Activated CD4-positive, alpha-beta T cell treated with anti-CD3 and anti-CD28 coated beads for 4 hours (primary cell): ENCODE measurements around the gene ZNF839.
"Not testable (repeated sequence)": the region's sequence is repeated elsewhere in the genome, so short reads cannot be mapped to it uniquely, and the experiment has no call there.

Source experiments
- DNase-seq, 2 donors: peaks; one replicate each; pipeline ENCODE4 v3.0.0-alpha.2; 2020

The ZNF839 gene

DNA sequence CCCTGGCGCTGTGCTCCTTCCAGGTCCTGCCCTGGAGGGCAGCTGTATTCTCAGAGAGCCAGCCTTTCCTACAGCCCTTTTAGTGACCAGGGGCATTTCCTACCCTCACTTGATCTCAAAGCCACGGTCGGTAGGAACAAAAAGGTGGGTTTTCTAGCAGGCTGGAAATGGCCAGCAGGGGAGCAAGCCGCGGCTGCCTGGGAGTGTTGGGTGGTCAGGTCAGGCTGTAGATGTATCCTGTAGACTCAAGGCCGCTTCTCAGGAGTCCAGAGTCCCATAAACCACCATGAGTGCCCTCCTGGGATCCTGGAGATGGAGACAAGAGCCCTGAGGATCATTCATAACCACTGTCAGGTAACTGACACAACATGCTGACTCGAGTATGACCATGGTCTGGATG is 24.5 kb downstream of the ZNF839 start:
- no peak for DNase-seq

DNA sequence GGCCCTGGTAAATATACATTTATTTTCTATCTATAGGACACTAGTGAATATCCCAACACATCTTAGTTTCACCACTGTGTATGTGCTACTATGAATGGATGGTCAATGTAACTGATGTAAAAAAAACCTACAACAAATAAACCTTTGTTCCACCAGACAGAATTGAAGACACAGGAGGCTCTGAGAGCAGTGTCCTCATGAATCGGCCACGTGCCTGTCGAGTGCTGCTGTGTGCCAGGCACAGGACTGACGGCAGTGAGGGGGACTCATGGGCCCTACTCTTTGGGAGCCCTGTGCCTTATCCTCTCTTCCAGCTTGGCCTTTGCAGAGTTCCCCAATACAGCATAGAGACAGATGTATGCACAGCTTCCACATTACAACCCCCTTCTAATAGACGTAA is 24.9 kb downstream of the ZNF839 start:
- DNase-seq, result no peak

DNA sequence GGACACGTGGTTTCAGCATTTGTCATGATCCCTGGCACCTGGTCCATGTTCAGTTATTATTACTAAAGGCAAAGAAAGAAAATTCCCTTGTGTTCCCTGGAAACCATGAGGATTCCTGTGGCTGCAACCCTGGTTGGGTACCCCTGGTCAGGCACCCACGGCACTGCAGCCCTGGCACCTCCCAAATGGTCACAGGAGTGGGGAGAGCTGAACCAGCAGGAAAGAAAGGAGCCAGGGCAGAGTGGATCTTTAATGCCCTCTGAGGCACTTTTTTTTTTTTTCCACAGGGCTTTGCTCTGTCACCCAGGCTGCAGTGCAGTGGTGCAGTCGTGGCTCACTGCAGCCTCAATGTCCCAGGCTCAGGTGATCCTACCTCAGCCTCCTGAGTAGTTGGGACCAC is 25.7 kb downstream of the ZNF839 start:
- DNase-seq, result no peak

DNA sequence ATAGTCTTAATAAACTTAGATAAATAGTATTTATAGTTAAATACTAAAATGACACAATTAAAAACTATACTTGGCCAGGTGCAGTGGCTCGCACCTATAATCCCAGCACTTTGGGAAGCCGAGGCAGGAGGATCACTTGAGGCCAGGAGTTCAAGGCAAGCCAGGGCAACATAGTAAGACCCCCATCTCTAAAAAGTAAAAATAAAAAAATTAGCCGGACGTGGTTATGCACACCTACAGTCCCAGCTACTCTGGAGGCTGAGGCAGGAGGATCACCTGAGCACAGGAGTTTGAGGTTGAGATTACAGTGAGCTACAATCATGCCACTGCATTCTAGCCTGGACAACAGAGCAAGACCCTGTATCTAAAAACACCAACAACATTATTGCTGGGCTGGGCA is 27.1 kb downstream of the ZNF839 start:
- no peak for DNase-seq

DNA sequence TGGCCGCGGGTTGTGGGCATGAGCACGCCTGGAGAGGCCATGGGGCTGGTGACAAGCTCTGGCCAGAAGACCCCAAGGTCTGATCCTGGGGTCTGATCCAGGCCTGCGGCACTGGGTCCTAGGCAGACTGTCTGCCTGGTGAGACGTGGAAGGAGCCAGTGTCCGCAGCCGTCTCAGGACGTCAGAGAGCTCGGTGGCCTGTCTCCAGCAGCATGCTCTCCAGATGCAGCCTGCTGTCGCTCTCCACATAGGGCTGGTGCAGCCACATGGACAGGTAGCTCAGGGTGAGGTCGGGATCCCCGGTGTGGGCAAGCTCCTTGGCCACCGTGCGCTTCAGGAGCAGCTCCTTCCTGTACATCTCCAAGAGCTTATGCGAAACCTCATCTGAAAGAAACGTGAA is 28.8 kb downstream of the ZNF839 start:
- no peak for DNase-seq

DNA sequence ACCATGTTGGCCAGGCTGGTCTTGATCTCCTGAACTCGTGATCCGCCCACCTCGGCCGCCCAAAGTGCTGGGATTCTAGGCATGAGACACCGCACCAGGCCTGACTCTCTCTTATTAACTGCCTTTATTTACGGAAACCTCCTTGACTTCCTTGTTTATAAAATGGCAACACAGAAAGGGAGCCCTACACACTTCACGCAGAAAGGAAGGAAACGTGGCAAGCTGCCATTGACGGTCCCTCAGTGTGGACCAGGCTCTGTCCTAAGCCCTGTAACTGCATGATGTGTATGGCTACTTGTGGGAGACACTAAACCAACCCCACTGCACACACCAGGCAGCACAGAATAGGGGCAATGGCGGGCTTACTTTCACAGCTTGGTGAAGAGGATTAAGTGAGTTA is 31.5 kb downstream of the ZNF839 start:
- no peak for DNase-seq

DNA sequence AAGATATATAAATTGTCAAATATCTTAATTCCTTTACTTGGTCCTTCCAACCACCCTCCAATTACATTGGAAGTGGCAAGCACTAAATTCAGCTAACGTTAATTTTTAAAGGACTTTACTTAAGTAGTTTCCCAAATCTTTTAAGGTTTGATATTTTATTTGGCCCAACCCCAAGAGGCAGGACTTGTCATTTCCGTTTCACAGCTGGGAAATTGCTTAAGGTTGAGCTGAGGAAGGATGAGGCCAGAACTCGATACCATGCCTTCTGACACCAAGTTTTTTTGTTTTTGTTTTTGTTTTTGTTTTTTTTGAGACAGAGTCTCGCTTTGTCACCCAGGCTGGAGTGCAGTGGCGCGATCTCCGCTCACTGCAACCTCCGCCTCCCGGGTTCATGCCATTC is 32.0 kb downstream of the ZNF839 start:
- DNase-seq, result not testable (repeated sequence)

DNA sequence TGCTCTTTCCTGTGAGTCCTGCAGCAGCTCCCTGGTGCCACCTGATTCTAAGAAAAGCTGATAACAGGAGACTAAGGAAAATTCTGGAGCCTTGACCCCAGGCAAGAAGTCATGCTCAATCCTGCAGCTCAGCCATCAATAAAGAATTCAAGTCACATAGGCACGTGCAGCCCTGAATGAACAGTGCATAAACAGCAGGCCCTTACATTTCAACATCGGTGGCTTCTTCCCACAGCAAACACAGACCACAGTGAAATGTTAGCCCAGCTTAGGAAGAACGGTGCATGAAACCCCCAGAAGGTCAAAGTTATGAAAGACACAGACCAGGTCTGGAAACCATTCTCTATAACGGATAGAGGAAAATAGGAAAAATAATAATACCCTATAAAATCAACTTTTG is 32.7 kb downstream of the ZNF839 start:
- DNase-seq, result no peak

DNA sequence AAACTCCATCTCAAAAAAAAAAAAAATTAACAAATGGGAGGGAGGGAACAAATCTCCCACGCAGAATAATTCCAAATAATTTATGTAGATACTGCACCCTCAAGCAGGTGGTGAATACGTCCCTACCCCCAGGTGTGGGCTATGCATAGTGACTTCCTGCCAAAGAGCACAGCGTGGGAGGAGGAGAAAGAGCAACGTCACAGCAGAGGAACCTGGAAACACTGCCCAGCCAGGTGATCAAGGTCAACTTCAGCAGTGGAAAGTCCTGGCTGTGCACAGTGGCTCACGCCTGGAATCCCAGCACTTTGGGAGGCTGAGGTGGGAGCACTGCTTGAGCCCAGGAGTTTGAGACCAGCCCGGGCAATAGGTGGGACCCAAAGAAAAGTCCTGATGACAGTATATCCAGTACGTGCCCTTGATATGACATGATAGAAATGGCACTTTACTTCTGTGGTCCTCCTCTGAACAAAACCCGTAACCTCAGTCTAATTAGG is 33.6 kb downstream of the ZNF839 start:
- no peak for DNase-seq

DNA sequence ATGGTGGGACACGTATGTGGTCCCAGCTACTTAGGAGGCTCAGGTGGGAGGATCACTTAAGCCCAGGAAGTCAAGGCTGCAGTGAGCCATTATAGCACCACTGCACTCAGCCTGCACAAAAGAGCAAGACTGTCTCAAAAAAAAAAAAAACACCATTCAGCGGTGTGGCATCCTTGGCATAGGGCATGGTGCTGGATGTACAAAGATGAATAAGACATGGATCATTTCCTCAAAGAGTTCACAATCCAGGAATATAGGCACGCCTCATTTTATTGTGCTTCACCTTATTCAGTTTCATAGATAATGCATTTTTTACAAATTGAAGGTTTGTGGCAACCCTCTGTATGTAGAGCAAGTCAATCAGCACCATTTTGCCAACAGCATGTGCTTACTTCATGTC is 36.7 kb downstream of the ZNF839 start:
- DNase-seq, result no peak

DNA sequence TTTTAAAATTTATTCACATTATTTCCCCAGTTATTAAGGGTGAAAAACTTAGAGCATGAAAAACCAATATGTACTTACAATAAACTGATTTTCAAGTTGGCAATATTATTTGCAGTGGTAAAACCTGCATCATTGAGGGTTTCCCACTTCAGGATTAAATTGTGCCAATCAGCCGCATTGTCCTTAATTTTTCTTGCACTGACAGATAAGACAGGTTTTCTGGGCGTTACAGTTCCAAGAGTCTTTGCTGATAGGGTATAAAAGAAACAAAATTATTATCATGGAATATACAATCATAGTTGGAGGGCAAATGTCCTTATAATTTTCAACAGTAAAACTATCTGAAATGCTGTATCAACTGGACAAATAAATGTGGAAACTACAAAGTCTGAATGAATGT is 39.8 kb downstream of the ZNF839 start:
- DNase-seq, result no peak

DNA sequence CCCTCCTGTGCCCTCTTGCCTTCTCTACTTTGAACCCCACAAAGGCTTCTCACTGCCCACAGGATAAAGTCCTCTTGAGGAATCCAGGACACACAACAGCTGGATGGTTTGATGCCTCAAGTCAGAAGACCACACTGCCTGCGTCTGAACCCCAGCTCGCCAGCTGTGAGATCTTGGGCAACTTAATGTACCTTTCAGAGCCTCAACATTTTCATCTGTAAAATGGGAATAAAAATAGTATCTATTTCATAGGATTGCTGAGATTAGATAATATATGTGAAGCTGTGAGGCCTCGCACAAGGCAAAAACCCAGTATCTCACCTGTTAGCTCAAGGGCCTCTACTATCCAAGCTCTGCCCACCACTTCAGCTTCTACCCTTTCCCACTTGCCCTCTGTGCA is 40.8 kb downstream of the ZNF839 start:
- DNase-seq, result no peak

DNA sequence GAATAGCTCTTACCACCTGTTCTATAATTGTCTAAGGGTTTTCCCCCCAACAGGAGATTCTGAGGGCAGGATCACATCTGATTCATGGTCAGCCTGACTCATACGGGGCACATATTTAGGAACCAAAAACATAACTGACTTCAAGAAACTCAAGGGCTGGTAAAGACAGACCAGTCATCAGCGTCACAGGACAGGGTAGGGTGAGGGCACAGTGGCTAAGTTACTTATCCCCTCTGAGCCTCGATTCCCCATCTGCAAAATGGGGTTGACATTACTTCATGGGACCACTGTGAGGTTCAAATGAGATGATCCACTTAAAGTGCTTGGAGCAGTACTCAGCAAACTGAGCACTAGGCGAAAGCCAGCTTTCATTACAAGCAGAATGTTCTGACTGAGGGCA is 42.5 kb downstream of the ZNF839 start:
- peak; percentile 34 to 35 for DNase-seq

DNA sequence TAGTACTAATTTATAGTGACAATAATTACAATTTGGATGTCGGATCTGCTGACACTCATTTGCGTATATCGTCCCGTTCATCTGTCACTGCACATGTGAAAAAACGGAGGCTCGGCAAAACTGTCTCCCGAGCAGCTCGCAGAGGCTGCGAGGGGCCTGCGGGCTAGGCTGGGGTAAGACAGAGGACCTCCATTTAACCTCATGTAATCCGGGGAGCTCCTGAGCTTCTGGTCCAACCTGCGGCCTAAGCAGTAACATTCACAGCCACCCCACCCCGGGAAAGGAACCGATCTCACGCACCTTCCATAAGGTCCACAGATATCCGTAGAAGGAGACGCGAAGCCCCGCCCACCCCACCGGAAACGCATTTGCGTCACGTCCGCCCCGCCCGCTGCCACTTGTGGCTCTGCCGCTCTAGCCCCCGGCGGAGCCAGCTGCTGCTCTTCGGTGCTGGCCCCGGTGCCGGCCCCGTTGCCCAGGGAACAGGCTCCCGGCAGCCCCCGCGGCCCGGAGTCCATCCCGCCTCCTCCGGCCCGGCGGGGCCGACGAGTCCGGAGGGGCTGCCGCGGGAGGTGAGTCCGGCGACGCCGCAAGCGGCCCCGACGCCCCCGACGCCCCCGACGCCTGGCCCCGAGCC is 43.1 kb downstream of the ZNF839 start, which contains the start of the genes CINP and TECPR2:
CINP (minus strand) TSS at position 346 of the 637 bp plus-strand sequence; CDS start at position 307, 39 bp downstream.
TECPR2 (plus strand) TSS at position 397 of the 637 bp plus-strand sequence. CDS start 13,781 bp downstream, outside the sequence.
- DNase-seq, result peak; percentile 95 to 97

DNA sequence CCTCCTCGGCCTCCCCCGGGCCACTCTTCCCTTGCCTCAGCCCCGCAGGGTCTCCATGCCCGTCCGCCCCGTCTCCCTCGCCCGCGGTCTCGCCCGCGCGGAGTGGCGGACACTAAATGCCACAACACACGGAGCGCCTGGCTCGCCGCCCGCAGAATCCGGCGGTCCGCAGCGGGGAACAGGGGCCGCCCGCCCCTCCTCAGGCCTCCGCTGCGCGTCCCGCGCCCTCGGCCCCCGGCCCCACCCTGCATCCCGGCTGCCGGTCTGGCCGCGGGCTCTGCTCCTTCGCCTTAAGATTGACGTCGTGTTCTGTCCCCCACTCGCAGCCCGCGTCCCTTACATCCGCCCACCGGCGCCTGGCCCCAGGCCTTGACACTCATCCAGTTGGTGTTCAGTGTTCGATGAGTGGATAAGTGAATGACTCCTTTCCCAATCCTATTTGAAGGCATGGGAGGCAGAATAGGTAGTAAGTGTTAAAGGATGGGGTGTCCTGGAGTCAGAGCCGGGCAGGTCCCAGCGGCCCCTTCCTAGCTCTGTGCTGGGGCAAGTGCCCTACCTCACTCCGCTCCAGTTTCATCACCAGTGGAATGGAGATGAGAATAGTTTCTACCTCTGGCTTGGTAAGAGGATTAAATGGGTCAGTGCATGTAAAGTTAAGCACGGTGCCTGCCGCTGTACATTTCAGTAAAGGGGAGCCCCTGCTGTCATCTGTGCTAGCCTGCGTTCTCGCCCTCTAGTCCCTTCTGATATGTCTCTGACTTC is 43.8 kb downstream of the ZNF839 start:
- DNase-seq, result peak; percentile 11 to 19

DNA sequence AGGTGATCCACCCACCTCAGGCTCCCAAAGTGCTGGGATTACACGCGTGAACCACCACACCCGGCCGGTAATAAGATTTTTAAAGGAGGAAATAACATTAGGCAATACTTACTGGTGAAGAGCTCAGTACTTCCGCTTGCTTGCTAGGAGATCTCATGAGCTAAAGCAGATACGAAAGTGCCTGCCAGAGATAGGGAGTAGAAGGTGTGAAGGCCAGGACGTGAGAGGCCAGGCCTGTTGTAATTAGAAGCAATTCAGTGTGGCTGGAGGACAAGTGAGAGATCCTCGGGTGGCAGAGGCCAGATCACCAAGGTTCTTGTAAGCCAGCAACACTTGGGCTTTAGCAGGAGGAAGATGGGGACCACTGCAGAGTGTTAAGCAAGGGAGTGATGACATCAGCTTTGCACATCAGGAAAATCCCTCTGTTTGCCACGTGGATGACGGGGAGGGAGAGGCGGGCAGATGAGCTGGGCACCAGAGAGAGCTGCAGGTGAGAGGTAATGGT is 50.8 kb downstream of the ZNF839 start:
- DNase-seq, result no peak

DNA sequence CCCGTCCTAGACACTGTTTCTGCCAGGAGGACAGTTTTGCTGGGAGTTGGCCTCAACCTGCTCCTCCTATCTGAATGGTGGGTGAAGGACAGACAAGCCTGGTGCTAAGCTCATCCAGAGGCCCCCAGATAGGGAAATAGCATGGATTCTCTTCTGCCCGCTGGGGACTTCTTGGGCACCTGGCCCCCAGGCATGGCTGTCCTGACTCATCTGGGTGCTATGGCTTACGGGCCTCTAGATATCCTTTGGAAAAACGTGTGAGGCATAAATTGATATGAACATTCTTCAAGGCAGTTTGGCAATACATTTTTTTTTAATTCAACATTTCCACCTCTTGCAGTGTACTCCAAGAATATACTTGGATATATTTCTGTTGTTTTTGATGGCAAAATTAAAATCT is 51.8 kb downstream of the ZNF839 start:
- no peak for DNase-seq

DNA sequence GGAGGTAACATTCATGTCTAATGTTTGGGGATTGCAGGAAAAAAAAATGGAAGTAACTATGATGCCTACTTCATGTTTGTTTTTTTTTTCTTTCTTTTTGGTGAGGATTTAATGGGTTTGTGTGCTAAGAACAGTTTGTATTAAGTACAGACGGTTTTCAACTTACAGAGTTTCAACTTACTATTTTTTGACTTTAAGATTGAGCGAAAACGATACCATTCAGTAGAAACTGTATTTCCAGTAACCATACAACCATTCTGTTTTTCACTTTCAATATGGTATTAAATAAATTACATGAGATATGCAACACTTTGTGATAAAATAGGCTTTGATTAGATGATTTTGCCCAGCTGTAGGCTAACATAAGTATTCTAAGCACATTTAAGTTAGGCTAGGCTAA is 53.6 kb downstream of the ZNF839 start:
- DNase-seq, result no peak

DNA sequence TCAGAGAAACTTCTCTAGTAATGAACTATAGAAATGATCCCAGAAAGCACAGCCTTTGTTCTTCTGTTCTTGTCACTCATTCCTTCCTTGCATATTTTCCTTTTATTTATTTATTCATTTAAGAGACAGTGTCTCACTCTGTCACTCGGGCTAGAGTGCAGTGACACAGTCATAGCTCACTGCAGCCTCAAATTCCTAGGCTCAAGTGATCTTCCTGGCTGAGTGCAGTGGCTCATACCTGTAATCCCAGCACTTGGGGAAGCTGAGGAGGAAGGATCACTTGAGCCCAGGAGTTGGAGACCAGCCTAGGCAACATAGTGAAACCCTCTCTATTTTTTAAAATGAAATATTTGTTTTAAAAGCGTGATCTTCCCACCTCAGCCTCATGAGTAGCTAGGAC is 54.7 kb downstream of the ZNF839 start:
- DNase-seq, result no peak

DNA sequence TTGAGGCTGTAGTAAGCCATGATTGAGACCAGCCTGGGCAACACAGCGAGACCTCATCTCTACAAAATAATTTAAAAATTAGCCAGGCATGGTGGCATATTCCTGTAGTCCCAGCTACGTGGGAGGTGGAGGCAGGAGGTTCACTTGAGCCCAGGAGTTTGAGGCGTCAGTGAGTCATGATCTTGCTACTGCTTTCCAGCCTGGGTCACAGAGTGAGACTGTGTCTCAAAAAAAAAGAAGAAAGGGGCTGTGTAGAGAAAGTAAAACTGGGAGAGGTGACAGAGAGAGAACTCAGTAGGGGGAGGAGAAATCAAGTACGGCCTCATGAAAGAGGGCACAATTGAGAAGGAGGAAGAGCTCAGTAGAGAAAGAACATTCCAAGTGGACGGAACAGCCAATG is 55.6 kb downstream of the ZNF839 start:
- DNase-seq, result no peak

DNA sequence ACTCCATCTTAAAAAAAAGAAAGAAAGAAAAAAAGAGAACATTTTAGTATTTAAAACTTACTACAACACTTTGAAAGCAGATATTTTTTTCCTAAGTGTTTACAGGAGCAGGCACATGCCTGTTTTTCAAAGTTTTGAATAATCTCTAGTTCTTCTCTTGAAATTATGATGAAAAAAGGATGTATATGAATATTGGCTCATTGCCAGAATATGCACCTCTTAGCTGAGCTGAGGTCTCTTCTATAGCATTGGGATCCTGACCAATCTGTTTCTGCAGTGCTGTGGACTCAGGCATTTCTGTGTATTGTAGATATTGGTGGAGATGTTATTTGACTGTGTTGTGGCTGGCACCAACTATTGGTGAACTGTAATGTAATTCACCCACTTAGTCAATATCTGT is 58.1 kb downstream of the ZNF839 start:
- no peak for DNase-seq

DNA sequence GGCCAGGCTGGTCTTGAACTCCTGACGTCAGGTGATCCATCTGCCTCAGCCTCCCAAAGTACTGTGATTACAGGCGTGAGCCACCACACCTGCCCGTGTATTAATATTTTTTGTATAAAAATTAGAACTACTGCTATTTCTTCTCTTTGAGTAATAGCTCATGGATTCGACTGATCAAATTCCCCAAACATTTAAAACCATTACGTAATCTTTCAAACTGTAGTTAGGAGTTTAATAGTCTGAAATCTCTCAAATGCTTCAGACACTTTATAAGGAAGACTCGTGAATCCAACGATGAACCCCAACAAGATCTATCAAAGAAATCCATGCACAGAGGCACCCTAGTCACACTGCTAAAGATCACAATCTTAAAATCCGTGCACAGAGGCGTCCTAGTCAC is 59.3 kb downstream of the ZNF839 start:
- DNase-seq, result no peak

DNA sequence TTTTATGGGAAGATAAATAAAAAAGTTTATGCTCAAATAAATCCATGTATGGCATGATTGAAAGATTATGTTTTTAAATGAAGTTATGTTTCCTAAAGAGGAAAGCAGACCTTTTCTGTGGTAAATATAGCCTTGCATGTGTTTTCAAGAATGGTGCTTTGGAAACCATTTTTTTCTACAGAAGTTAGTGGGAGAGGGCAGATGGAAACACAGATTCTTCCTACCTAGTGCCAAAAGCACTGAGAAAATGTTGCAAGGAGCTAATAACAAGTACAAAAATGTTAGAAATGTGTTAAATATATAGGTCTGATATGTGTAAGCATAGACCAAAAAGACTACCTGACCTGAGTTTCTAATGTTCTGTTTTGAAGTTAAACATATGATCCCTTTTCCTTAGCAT is 67.5 kb downstream of the ZNF839 start:
- no peak for DNase-seq

DNA sequence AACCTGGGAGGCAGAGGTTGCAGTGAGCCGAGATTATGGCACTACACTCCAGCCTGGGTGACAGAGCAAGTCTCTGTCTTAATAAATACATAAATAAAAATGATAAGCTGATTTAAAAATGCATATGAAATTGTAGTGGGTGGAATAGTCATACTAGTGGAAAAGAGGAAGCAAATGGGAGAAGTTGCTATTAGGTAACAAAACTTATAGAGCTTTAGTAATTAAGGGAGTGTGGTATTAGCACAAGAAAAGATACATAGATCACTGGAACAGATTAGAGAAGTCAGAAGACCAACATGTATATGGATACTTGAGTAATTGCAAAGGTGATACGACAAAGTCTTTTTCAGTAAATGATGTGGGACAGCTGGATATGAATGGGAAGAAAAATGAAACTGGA is 69.7 kb downstream of the ZNF839 start:
- no peak for DNase-seq
